ENCODE data around the gene B3GAT2. TPM values are rescaled to one million over a fixed set of nuclear protein-coding genes. Genes with fewer than 3 reads are reported as not detected.
"Not testable (repeated sequence)": the region's sequence is repeated elsewhere in the genome, so short reads cannot be mapped to it uniquely, and the experiment has no call there.

Gene B3GAT2, protein sequence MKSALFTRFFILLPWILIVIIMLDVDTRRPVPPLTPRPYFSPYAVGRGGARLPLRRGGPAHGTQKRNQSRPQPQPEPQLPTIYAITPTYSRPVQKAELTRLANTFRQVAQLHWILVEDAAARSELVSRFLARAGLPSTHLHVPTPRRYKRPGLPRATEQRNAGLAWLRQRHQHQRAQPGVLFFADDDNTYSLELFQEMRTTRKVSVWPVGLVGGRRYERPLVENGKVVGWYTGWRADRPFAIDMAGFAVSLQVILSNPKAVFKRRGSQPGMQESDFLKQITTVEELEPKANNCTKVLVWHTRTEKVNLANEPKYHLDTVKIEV
- total RNA-seq (2014; rRNA removed; shearing (Covaris generic)): not detected in 2 replicates

DNA sequence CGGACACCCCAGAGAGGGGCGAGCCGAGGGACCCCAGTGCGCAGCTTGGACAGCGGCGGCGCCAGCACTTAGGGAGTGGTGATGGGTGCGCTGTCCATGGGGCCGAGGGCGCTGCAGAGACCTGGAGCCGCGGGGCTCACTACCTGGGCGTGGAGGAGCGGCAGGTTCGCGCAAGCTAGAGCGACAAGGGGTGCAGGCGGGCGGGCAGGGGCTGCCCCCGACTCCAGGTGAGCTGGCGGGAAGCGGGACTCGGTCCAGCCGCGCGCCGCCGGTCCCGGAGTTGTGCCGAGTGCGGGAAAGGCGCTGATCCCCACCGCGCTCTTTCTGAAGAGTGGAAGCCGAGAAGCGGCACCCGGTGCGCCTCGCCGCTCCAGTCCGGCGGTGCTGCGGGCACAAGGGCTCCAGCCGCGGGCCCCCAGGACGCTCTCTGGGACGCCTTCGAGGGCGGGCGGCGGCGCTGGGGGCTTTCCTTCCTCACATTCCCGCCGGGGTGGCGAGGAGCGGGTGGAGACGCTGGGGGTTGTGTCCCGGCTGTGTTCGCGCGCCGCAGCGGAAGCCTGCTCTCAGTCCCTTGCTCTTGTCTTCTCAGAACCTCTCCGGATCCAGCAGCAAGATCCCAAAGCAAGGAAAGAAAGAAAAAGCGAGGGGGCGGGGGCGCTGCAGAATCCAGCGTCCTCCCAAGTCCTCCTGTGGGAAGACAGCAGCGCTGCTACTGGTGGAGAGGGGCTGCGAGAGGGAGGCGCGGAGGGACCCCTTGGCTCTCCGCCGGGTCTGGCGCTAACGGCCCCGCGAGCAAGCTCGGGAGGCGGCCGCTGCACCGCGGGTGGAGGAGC lies at the start of gene B3GAT2:
Gene B3GAT2 (minus strand): TSS at position 610 of the 833 bp plus-strand sequence. CDS start 631 bp downstream, outside the sequence.
- no peak for DNase-seq (ENCODE audit: low spot score)

DNA sequence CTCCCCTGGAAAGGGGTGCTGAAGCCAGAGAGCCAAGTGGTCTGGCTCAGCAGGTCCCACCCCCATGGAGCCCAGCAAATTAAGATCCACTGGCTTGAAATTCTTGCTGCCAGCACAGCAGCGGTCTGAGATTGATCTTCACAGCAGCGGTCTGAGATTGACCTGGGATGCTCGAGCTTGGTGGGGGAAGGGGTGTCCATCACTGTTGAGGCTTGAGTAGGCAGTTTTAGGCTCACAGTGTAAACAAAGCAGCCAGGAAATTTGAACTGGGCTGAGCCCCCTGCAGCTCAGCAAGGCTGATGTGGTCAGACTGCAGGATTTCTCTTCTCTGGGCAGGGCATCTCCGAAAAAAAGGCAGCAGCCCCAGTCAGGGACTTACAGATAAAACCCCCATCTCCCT lies 41.3 kb upstream of the B3GAT2 start:
- DNase-seq (ENCODE audit: low spot score): no peak

DNA sequence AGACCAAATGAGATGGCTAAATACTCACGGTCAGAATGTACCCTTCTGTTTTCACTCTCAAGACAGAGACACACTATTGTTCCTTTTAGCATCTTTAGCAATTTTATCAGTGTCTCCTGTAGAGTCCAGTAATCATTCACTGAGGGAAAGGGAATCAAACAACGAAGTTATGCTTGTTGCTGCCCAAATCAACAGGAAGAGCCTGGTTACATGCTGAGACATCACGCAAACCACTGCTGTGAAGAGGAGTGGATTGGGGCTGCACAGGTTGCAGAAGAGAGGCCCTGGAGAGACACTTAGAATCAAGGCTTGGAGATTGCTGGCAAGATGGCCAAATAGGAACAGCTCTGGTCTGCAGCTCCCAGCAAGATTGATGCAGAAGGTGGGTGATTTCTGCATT lies 40.5 kb upstream of the B3GAT2 start:
- DNase-seq (ENCODE audit: low spot score): no peak

DNA sequence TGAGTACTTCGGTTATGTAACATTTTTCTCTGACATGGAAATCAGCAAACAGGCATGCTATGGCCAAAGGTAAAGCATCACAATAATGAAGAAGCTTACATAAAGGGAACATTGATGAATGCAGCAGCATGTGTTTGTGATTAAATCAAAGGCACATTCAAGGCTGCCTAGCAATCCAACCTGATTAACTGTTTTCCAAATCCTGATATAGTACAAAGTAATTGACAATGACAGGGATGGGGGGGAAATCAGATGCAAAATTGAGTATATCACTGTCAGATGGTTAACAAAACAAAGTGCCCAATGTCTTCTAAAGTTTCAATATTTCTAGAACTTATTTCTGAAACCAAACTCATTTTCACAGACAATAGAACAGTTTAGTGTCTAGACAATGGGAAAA lies 39.2 kb upstream of the B3GAT2 start:
- no peak for DNase-seq (ENCODE audit: low spot score)

DNA sequence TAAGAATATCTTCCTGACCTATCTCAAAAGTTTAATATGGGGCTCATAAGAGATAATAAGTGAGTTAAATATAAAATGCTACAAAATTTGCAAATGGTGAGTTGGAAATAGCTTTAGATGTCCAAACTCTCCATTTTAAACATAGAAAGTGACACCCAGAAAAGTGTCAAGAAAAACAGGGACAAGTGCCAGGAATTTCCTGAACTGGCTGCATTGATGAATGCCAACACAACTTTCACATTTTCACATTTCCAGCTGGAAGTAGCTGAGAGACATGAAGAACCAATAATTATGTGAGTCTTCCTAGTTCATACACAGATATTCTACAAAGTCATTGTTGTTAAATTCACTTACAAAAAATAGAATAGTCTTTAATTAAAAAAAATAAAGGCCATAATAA lies 38.6 kb upstream of the B3GAT2 start:
- DNase-seq (ENCODE audit: low spot score): no peak

DNA sequence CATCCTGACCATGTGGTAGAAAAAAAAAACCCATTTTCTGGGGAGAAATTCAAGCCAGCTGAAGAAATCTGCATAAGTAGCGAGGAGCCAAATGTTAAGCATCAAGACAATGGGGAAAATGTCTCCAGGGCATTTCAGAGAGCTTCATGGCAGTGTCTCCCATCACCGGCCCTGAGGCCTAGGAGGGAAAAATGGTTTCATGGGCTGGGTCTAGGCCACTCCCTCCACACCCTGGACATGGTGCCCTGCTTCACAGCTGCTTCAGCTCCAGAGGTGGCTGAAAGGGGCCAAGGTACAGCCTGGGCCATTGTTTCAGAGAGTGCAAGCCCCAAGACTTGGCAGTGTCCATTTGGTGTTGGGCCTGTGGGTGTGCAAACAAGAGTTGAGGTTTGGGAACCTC lies 34.4 kb upstream of the B3GAT2 start:
- no peak for DNase-seq (ENCODE audit: low spot score)

DNA sequence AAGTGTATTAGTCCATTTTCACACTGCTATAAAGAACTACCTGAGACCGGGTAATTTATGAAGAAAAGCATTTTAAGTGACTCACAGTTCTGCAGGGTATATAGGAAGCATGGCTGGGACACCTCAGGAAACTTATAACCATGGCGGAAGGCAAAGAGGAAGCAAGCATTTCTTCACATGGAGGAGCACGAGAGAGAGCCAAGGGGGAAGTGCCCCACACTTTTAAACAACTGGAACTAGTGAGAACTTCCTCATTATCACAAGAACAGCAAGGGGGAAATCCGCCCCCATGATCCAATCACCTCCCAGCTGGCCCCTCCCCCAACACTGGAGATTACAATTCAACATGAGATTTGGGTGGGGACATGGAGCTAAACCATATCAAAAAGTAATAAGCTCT lies 28.3 kb upstream of the B3GAT2 start:
- DNase-seq (ENCODE audit: low spot score): no peak

DNA sequence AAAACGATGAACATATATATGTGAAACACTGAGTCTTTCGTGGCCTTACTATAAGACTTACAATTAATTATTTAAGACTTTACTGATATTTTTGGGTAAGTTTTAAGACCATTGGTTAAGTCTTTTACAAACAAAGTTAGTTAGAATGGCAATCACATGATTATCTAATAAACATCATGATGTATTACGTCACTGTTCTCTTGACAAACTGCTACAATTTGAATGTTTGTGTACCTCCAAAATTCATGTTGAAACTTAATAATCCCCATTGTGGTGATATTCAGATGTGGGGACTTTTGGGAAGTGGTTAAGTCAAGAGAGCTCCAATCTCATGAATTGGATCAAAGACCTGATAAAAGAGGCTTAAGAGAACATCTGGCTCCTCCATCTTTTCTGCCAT lies 25.9 kb upstream of the B3GAT2 start:
- DNase-seq (ENCODE audit: low spot score): no peak

DNA sequence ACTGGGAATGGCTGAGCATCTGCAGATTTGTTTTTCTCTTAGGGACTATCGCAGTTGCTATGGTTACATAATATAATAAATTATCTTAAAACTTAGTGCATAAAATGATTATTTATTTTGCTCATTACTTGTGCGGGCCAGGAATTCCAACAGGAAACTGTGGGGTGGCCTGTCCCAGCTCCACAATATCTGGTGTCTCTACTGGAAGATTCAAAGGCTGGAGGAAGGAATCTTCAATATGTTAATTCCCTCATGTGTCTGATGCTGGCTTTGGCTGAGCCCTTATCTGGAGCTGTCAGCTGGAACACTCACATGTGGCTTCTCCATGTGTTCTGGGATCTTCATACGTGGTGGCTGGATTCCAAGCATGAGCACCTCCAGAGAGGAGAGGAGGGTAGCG lies 23.9 kb upstream of the B3GAT2 start:
- DNase-seq (ENCODE audit: low spot score): no peak

DNA sequence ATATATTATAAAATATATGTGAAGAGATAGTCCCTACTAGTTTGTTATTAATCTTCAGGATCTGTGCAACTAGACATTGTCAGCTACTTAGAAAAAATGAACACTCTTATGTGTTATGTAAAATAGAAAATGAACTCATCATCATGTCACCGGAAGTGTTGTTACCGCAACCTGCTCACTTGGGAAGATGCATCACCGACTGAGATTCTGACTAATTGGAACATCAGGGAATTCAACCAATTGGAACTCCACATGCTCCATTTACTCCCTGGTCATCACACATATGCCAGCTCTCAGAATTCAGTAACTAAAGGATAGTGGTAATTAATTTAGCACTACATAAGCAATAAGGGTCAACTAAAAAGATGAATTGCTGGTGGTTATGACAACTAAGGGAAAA lies 16.7 kb upstream of the B3GAT2 start:
- DNase-seq (ENCODE audit: low spot score): peak; percentile 79

DNA sequence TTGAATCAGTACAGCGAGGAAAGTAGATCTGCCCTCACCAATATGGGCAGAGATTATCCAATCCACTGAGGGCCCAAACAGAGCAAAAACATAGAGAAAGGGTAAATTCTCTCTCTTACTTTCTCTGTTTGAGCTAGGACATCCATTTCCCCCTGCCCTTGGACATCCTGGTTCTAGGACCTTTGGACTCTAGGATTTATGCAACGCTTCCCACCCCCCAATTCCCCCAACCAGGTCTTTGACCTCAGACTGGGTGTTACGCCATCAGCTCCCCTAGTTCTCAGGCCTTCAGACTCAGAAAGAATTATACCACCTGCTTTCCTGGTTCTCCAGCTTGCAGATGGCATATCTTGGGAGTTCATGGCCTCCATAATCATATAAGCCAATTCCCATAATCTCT lies 10.2 kb upstream of the B3GAT2 start:
- DNase-seq (ENCODE audit: low spot score): no peak

DNA sequence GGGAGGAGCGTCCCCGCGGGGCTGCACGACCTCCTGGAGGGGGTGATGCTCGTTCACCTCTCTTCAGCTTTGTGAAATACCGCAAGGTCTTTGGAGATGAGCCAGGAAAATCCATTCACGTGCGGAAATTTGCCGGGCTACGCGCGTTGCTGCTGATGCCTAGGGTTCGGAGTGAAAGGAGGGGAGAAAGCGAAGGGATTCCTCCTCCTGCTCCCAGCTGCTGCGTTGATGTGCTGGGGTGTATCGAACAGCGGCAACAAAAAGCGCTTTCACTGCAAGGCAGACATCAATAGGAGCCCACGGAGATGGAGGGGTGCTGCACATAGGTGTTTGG lies 391 bp upstream of the B3GAT2 start:
- no peak for DNase-seq (ENCODE audit: low spot score)

DNA sequence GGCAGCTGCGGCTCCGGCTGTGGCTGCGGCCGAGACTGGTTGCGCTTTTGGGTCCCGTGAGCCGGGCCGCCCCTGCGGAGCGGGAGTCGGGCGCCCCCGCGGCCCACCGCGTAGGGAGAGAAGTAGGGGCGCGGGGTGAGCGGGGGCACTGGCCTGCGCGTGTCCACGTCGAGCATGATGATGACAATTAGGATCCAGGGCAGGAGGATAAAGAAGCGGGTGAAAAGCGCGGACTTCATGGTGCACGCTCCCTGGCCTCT lies 739 bp downstream of the B3GAT2 start:
- no peak for DNase-seq (ENCODE audit: low spot score)

DNA sequence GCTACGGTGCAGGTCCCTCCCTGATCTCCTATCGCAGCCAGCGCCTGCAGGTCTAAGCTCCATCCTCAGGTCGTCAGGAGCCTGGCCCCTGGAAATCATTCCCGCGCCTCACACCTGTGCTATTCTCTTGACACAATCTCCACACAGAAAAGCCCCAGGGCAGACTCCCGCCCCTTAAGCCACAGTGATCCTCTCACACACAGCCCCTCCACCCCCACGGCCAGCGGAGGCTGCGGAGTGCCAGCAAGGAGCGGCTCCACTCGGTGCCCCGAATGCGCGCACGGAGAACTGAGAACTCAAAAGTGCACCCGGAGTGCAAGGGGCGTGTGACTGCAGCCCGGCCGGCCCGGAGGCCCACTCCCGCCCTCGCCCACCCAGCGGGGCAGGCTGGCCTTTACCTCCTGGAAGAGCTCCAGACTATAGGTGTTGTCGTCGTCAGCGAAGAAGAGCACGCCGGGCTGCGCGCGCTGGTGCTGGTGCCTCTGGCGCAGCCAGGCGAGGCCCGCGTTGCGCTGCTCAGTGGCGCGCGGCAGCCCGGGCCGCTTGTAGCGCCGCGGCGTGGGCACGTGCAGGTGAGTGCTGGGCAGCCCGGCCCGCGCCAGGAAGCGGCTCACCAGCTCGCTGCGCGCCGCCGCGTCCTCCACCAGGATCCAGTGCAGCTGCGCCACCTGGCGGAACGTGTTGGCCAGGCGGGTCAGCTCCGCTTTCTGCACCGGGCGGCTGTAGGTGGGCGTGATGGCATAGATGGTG lies 1.2 kb downstream of the B3GAT2 start:
- peak; percentile 42 for DNase-seq (ENCODE audit: low spot score)

DNA sequence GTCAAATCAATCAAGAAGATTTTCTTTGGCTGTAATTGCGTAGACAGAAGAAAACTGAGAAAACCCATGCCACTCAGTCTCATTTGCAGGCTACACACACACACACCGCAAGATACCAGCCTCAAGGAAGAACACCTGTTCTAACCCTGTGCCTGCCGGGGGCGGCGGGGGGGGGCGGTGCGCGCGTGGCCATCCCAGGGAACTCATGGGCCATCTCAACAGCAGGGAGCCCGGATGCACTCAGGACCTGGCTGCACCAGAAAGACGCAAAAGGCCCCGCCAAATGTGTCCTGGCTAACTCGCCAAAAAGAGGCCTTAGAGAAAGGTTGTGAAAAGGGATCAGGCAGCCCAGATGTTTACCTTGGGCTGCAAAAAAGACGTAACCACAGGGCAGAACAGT lies 2.1 kb downstream of the B3GAT2 start:
- no peak for DNase-seq (ENCODE audit: low spot score)

DNA sequence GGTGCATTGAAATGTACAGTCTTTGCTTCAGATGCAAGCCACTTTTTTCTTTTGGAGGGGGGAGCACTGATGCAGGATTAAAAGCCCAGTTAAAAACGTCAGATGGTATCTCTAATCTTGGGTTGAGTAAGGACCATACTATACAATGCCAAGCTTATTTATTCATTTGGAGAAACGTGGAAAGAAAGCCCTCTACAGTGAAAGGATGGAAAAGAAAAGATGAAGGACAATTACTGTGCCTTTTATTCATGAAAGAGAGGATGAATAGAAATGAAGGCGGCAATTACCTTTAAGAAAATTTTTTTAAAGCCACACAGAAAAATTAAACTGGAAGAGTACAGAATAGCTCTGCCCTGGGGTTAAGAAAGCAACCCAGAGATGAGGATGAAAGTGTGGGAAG lies 2.7 kb downstream of the B3GAT2 start:
- DNase-seq (ENCODE audit: low spot score): no peak

DNA sequence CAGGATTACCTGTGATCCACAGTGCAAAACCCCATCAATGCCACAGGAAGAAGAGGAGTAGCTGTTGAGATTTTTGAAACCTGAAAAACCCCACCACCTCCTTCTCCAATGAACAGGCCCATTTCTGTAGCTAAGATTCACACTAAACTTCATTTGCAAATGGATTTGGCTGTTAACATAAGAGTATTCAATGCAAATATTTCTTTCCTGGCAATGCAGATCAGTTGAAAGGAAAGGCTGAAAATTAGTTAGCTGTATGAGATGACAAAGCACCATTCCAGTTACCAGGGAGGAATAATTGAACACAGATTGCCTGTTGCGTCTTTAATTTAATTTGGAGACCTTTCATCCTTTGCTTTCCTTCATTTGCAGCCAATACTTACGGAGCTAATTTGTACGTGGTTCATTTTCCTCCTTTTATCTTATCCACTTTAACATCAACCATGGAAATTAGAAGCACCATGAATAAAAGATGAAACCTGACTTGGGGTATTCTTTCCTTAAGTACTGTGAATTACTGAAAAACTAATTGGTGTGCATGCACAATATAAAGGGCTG lies 4.2 kb downstream of the B3GAT2 start:
- no peak for DNase-seq (ENCODE audit: low spot score)

DNA sequence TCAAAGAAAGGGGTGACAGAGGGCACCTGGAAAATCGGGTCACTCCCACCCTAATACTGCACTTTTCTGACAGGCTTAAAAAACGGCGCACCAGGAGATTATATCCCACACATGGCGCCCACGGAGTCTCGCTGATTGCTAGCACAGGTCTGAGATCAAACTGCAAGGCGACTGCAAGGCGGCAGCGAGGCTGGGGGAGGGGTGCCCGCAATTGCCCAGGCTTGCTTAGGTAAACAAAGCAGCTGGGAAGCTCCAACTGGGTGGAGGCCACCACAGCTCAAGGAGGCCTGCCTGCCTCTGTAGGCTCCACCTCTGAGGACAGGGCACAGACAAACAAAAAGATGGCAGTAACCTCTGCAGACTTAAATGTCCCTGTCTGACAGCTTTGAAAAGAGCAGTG lies 12.5 kb downstream of the B3GAT2 start:
- not testable (repeated sequence) for DNase-seq (ENCODE audit: low spot score)

DNA sequence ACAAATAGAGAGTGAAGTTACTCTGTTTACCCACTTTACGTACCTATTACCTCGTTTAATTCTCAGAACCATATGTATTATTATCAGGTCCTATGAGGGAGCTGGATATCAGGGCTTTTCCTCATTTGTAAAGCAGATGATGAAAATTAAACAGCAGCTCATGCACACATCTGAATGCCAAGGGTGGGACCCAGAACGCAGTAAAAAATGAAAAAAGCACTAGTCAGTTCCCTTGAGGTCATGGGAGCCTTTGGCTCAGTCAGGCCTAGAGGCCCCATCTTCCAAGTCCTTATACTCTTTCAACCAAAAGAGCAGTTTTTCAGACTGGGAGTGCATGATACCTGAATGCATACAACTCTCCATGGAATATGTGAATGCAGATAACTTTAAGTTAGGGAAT lies 23.0 kb downstream of the B3GAT2 start:
- DNase-seq (ENCODE audit: low spot score): no peak

DNA sequence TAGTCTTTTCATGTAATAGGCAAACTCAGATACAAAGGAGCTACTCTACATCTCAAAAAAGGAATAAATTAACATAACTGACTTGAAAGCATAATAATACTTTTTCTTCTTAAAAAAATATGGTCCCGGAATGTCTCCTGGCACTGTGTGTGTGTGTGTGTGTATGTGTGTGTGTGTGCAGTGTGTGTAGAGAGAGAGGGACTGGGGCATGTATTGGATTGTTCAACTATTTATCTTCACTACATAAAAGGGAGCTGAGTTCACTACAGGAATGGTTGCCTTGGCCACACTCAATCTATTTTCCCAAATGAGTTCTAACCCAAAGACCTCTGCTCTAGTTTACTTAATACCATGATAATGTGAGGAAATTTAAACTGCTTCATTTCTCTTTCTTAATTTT lies 51.1 kb downstream of the B3GAT2 start:
- DNase-seq (ENCODE audit: low spot score): no peak

DNA sequence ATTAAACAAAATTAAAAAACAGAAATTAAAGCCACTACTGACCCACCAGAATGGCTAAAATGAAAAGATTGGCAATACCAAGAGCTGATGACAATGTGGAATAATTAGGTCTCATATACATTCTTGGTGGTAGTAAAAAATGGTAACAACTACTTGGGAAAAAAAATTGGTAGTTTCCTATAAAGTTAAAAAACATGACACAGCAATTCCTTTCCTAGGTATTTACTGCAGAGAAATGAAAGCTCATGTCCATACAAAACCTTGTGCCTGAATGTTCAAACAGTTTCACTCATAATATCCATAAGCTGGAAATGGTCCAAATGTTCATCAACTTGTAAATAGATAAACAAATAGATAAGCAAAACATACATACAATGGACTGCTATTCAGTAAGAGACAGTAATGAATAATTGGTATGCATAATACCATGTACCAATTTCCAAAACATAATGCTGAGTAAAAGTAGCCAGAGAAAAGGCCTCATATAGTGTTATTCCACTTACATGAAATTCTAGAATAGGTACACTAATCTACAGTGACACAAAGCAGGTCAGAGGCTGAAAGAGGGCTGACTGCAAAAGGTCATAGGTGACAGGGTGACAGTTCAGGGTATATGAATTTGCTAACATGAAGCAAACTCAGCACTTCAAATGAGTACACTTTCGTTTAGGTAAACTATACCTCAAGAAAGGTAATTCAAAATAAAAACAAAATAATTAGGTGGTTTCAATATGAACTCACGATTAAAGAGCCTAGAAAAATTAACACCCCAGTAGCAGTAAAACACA lies 53.0 kb downstream of the B3GAT2 start:
- DNase-seq (ENCODE audit: low spot score): no peak

DNA sequence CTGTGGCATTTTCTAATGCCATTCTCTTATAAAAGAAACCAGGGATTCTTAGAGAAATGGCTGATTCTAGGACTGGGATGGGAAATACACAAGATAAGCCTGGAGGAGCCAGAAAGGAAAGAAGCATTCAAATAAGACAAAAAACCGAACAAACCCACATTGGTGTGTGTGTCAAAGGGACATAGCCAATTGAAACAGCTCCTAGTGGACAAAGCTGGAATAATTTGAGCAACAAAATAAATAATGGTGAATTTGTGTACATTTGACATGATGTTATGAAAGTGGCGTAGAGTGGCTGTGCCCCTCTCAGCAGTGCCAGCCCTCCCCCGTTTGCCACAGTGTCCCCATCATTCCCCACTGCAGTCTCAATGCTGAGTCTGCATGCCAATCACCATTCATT lies 55.5 kb downstream of the B3GAT2 start:
- no peak for DNase-seq (ENCODE audit: low spot score)

Data from A172 (cell line).